ENCODE measurements around the gene SCARF2.

SCARF2 gene

DNA sequence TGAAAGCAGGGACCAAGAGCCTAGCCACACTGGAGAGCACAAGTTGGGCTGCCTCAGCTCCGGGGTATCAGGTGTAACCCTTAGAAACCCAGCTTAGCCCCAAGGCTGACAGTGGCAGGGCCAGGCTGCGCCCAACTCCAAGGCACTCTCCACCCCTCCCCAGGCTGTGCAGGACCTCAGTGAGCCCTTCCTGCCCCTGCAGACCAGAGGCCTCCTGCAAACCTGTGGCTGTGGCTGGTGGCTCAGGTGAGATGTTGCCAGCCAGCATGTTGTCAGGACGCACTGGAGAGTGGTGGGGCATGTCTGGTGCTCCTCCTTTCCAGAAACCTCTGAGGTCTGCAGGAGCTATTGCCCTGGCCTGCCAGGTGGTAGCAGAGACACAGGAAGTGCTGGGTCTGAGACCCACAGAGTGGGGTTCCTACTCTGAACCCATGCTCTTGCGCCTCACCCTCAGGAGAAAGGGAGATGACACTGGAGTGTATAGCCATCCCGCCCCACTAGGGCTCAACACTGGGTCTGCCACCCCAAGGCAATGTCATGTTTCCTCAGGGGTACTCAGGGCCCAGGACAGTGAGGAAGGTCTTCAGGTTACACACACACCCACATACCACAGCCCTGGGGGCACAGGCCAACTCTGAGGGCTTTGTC, 2.4 kb upstream of the SCARF2 start:
- H3K4me3 ChIP-seq (ENCODE audit: low read length in 2 of 2) = no peak overlapping the region
- peaks cover 3 to 11% of the 10 kb centered on the region in 2 donors for H3K4me1 ChIP-seq (ENCODE audit: control insufficient read depth in 2 of 2, insufficient read depth in 2 of 2, low read length in 2 of 2)
- peaks cover 25 to 26% of the 10 kb centered on the region in 2 donors for H3K27me3 ChIP-seq (ENCODE audit: control insufficient read depth in 2 of 2, insufficient read depth in 2 of 2, low read length in 2 of 2)
- no peaks in the 10 kb centered on the region for H3K36me3 ChIP-seq (ENCODE audit: control insufficient read depth in 2 of 2, insufficient read depth in 2 of 2, low read length in 2 of 2)
- H3K9me3 ChIP-seq (ENCODE audit: control insufficient read depth in 2 of 2, low read length in 2 of 2) = no peaks in the 10 kb centered on the region
- no peak overlapping the region for H3K27ac ChIP-seq (ENCODE audit: low read depth in 2 of 2, low read length in 2 of 2)
- H3K9ac ChIP-seq (ENCODE audit: low read depth in 1 of 2, low read length in 2 of 2) = no peak overlapping the region

DNA sequence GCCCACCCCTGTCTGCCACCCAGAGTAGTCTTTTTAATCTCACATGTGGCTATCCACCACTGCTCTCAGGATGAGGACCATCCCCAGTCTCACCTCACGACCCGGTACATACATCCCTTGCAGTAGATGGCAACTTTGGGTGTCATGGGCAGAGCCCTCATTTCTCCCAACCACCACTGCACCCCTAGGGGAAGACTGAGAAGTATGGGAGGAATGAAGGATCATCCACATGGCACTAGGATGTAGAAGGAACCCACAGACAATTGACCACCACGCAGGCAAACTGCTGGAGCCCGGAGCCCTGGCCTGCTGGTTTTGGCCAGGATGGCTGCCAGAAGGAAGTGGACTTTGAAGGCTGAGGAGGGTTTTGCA, 1.9 kb upstream of the SCARF2 start:
- H3K27me3 ChIP-seq (ENCODE audit: control insufficient read depth in 2 of 2, insufficient read depth in 2 of 2, low read length in 2 of 2) = peaks cover 27 to 31% of the 10 kb centered on the region in 2 donors
- peaks cover 3 to 11% of the 10 kb centered on the region in 2 donors for H3K4me1 ChIP-seq (ENCODE audit: control insufficient read depth in 2 of 2, insufficient read depth in 2 of 2, low read length in 2 of 2)
- H3K4me3 ChIP-seq (ENCODE audit: low read length in 2 of 2) = no peak overlapping the region
- H3K9me3 ChIP-seq (ENCODE audit: control insufficient read depth in 2 of 2, low read length in 2 of 2) = no peaks in the 10 kb centered on the region
- no peaks in the 10 kb centered on the region for H3K36me3 ChIP-seq (ENCODE audit: control insufficient read depth in 2 of 2, insufficient read depth in 2 of 2, low read length in 2 of 2)
- no peak overlapping the region for H3K9ac ChIP-seq (ENCODE audit: low read depth in 1 of 2, low read length in 2 of 2)
- H3K27ac ChIP-seq (ENCODE audit: low read depth in 2 of 2, low read length in 2 of 2) = no peak overlapping the region

DNA sequence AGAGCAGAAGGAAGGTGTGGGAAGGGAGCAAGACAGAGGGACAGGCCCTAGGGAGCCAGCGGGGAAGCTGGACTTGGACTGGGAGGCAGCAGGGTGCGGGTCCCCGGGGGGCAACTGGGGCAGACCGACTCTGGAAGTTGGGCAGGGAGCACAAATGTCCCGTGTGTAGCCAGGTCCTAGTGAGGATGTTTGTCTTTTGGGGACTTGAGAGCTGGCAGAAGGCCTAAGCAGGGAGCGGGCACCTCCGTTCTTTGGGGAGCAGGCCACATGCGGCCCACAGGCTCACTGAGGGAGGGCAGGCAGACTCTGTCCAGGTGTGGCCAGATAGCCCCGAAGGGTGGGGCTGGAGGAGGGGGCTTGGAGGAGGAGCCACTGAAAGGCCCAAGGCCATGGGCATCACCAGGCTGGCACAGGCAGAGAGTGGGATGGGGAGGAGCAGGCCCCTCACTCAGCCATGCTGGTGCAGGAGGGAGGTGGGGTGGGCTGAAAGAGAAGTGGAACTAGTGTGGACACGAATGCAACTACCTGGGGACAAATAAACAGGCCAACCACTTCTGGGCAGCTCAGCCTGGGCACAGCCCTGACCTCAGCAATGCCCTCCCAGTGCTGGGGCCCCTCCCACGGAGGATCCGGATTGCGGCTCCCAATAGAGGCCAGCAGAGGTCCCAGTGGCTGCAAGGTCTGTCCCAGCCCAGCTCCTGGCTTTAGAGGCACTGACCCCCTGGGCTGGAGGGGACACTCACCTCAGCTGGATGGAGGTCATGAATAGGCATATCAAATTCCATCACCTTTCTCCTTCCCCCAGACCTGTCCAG, 1.3 kb upstream of the SCARF2 start:
- Histone ChIP-seq H3K9me3 (ENCODE audit: control insufficient read depth in 2 of 2, low read length in 2 of 2) (no peaks in the 10 kb centered on the region), H3K27me3 (ENCODE audit: control insufficient read depth in 2 of 2, insufficient read depth in 2 of 2, low read length in 2 of 2) (peaks cover 27 to 36% of the 10 kb centered on the region in 2 donors), H3K4me1 (ENCODE audit: control insufficient read depth in 2 of 2, insufficient read depth in 2 of 2, low read length in 2 of 2) (peaks cover 3 to 11% of the 10 kb centered on the region in 2 donors), H3K36me3 (ENCODE audit: control insufficient read depth in 2 of 2, insufficient read depth in 2 of 2, low read length in 2 of 2) (no peaks in the 10 kb centered on the region), H3K4me3 (ENCODE audit: low read length in 2 of 2) (peak overlapping the region in 1 of 2 donors; percentile 50), H3K9ac (ENCODE audit: low read depth in 1 of 2, low read length in 2 of 2) (peak overlapping the region in 1 of 2 donors; percentile 64), H3K27ac (ENCODE audit: low read depth in 2 of 2, low read length in 2 of 2) (no peak overlapping the region)

DNA sequence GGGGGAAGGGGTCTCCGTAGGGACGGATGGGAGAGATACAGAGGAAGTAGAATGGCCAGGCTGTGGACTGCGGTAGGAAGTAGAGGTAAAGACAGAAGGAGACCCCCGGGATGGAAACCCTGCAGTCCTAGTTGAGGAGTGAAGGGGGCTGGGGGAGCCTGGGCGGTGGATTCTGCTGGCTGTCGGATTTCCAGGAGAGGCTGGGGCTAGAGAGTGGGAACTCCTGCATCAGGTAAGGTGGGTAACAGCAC, 727 bp upstream of the SCARF2 start:
- Histone ChIP-seq H3K27me3 (ENCODE audit: control insufficient read depth in 2 of 2, insufficient read depth in 2 of 2, low read length in 2 of 2) (peaks cover 30 to 36% of the 10 kb centered on the region in 2 donors), H3K36me3 (ENCODE audit: control insufficient read depth in 2 of 2, insufficient read depth in 2 of 2, low read length in 2 of 2) (no peaks in the 10 kb centered on the region), H3K27ac (ENCODE audit: low read depth in 2 of 2, low read length in 2 of 2) (peak overlapping the region; percentile 34 to 67), H3K9me3 (ENCODE audit: control insufficient read depth in 2 of 2, low read length in 2 of 2) (no peaks in the 10 kb centered on the region), H3K4me1 (ENCODE audit: control insufficient read depth in 2 of 2, insufficient read depth in 2 of 2, low read length in 2 of 2) (peaks cover 3 to 11% of the 10 kb centered on the region in 2 donors), H3K9ac (ENCODE audit: low read depth in 1 of 2, low read length in 2 of 2) (peak overlapping the region; percentile 38 to 64), H3K4me3 (ENCODE audit: low read length in 2 of 2) (peak overlapping the region in 1 of 2 donors; percentile 50)

DNA sequence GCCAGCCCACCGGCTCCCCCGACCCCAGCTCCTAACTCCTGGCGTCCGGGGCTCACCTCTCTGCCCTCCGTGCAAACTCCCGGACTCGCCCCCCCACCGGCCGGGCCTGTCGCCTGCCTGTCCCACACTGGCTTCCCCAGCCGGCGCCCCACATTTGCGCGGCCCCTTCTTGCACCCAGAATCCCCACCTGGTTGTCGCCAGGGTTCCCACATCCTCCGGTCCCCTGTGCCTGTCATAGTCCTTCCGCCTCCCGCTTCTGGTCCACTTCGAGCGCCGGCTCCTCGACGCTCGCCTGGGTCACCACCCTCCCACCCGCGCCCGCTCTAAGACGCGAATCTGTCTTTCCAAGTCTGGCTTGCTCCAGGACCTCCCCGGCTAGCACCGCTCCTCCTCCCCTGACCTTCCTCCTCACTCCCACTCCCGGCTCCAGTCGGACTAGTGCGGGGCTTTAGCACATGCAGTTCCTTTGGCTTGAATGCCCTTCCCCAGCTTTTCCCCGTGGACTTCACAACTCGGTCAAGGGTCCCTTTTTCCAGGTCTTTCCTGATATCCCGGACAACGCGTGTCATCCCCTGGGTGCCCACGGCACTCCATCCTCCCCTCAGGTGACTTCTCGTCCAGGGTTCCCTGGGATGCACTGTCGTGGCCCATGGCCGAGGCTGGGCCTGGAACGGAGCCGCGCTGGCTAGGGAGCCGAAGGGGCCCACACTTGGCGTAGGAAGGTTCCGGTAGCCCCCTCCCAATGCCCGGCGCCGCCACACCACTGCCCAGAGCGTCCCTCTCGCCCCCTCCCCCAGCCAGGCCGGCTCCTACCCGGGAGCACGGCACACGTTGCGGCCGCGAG, 635 bp downstream of the SCARF2 start:
- H3K4me3 ChIP-seq (ENCODE audit: low read length in 2 of 2) = peak overlapping the region; percentile 59 to 71
- peaks cover 3 to 11% of the 10 kb centered on the region in 2 donors for H3K4me1 ChIP-seq (ENCODE audit: control insufficient read depth in 2 of 2, insufficient read depth in 2 of 2, low read length in 2 of 2)
- H3K27ac ChIP-seq (ENCODE audit: low read depth in 2 of 2, low read length in 2 of 2) = peak overlapping the region; percentile 26 to 52
- no peaks in the 10 kb centered on the region for H3K36me3 ChIP-seq (ENCODE audit: control insufficient read depth in 2 of 2, insufficient read depth in 2 of 2, low read length in 2 of 2)
- no peaks in the 10 kb centered on the region for H3K9me3 ChIP-seq (ENCODE audit: control insufficient read depth in 2 of 2, low read length in 2 of 2)
- peak overlapping the region; percentile 32 to 41 for H3K9ac ChIP-seq (ENCODE audit: low read depth in 1 of 2, low read length in 2 of 2)
- peaks cover 38 to 46% of the 10 kb centered on the region in 2 donors for H3K27me3 ChIP-seq (ENCODE audit: control insufficient read depth in 2 of 2, insufficient read depth in 2 of 2, low read length in 2 of 2)

DNA sequence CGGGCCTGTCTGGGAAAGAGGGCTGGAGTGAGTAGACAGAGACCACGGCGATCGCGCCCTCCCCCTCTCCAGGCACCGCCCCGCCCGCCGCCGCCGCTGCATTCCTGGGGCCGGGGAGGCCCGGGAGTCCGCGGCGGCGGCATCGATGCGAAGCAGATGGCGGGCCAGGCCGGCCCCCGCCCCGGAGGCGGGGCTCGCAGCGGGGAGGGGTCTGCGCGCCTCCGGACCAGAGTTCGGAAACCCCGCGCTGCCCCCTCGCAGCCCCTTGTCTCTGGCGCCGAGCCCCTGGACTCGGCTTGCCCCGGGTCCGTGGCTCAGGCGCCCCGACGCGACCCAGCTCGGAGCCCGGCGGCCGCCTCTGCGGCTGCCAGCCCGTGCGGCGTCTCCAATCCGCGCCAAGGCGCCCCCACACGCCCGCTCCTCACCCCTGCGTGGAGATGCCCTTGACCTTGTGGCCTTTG, 1.3 kb downstream of the SCARF2 start:
- Histone ChIP-seq H3K27ac (ENCODE audit: low read depth in 2 of 2, low read length in 2 of 2) (no peak overlapping the region), H3K36me3 (ENCODE audit: control insufficient read depth in 2 of 2, insufficient read depth in 2 of 2, low read length in 2 of 2) (no peaks in the 10 kb centered on the region), H3K27me3 (ENCODE audit: control insufficient read depth in 2 of 2, insufficient read depth in 2 of 2, low read length in 2 of 2) (peaks cover 40 to 50% of the 10 kb centered on the region in 2 donors), H3K9ac (ENCODE audit: low read depth in 1 of 2, low read length in 2 of 2) (peak overlapping the region in 1 of 2 donors; percentile 41), H3K4me1 (ENCODE audit: control insufficient read depth in 2 of 2, insufficient read depth in 2 of 2, low read length in 2 of 2) (peaks cover 3 to 12% of the 10 kb centered on the region in 2 donors), H3K9me3 (ENCODE audit: control insufficient read depth in 2 of 2, low read length in 2 of 2) (no peaks in the 10 kb centered on the region), H3K4me3 (ENCODE audit: low read length in 2 of 2) (peak overlapping the region; percentile 59 to 71)

DNA sequence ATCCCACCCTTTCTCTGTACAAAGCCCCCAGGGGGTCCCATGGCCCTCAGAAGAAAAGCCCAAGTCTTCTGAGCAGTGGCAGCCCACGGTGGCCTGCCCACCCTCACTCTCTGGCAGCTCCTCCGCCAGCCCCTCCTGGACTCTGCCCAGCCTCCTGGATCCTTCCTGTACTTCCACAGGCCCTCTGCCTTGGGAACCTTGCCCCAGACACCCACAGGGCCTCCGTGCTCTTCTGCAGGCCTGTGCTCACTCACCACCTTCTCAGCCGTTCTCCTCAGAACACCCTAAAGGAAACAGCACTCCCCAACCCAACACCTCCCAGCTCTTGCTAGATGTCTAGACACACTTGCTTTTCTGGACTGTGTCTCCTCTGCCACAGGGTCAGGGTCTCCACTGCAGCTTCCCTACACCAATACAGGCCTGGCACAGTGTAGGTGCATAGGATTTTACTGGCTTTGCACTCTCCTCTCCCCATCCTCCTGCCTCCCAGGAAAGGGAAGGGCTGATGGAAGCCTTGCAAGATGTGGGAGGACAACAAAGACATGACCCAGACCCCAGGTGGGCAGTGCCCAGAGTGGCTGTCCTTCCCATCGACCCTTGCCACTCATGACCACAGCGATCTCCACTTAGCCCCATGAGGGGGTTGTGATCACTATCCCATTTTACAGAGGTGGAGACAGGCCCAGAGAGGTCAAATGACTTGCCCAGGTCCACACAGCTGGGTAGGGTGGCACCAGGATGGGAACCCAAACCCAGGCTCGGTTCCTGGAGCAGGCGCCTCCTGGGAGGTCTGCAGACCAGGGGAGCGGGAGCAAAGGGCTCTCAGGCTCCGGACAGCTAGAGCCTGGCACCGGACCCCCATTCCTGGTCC, 2.0 kb downstream of the SCARF2 start:
- peak overlapping the region in 1 of 2 donors; percentile 2 for H3K9ac ChIP-seq (ENCODE audit: low read depth in 1 of 2, low read length in 2 of 2)
- no peaks in the 10 kb centered on the region for H3K36me3 ChIP-seq (ENCODE audit: control insufficient read depth in 2 of 2, insufficient read depth in 2 of 2, low read length in 2 of 2)
- H3K27me3 ChIP-seq (ENCODE audit: control insufficient read depth in 2 of 2, insufficient read depth in 2 of 2, low read length in 2 of 2) = peaks cover 42 to 51% of the 10 kb centered on the region in 2 donors
- H3K9me3 ChIP-seq (ENCODE audit: control insufficient read depth in 2 of 2, low read length in 2 of 2) = no peaks in the 10 kb centered on the region
- peaks cover 10 to 19% of the 10 kb centered on the region in 2 donors for H3K4me1 ChIP-seq (ENCODE audit: control insufficient read depth in 2 of 2, insufficient read depth in 2 of 2, low read length in 2 of 2)
- H3K27ac ChIP-seq (ENCODE audit: low read depth in 2 of 2, low read length in 2 of 2) = no peak overlapping the region
- peak overlapping the region in 1 of 2 donors; percentile 48 for H3K4me3 ChIP-seq (ENCODE audit: low read length in 2 of 2)

DNA sequence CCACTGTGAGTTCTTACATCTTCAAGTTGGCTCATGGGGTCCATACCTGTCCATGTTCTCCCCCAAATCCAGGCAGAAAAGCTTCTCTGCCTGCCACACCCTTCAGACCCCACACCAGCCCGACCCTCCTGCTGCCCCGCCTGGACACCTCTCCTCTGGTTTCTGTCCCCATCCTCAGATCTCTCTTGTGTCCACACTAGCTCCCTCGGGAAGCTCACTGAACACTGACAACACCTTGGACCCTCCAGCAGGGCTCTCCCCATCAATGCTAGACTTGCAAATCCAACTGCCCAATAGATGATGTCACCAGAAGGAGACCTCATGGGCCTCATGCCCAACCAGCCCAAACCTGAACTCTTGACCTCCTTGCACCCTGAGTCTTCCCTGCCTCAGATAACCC, 2.9 kb downstream of the SCARF2 start:
- H3K9me3 ChIP-seq (ENCODE audit: control insufficient read depth in 2 of 2, low read length in 2 of 2) = no peaks in the 10 kb centered on the region
- no peak overlapping the region for H3K27ac ChIP-seq (ENCODE audit: low read depth in 2 of 2, low read length in 2 of 2)
- H3K27me3 ChIP-seq (ENCODE audit: control insufficient read depth in 2 of 2, insufficient read depth in 2 of 2, low read length in 2 of 2) = peaks cover 51 to 60% of the 10 kb centered on the region in 2 donors
- peaks cover 19 to 27% of the 10 kb centered on the region in 2 donors for H3K4me1 ChIP-seq (ENCODE audit: control insufficient read depth in 2 of 2, insufficient read depth in 2 of 2, low read length in 2 of 2)
- no peaks in the 10 kb centered on the region for H3K36me3 ChIP-seq (ENCODE audit: control insufficient read depth in 2 of 2, insufficient read depth in 2 of 2, low read length in 2 of 2)
- no peak overlapping the region for H3K9ac ChIP-seq (ENCODE audit: low read depth in 1 of 2, low read length in 2 of 2)
- no peak overlapping the region for H3K4me3 ChIP-seq (ENCODE audit: low read length in 2 of 2)

DNA sequence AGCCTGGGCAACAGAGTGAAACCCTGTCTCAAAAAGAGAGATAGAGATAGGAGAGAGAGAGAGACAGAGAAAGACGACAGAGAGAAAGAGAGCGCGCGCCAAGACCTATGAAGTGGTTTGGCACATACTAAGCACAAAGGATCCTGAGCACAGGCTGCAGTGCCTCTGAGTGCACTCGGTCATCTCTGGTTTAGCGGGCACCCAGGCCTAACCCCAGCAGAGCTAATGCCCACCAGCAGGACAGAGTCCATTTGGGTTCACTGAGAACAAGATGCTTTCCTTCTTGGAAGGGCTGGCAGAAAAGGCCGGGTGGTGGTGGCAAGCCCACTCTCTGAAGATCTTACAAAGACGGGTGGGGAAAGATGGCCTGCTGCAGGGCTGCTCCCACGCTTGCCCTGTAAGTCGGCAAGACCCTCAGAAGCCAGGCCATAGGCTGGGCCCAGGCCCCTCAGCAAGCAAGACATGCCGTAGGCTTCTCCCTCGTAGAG, 3.3 kb downstream of the SCARF2 start:
- Histone ChIP-seq H3K27me3 (ENCODE audit: control insufficient read depth in 2 of 2, insufficient read depth in 2 of 2, low read length in 2 of 2) (peaks cover 51 to 64% of the 10 kb centered on the region in 2 donors), H3K27ac (ENCODE audit: low read depth in 2 of 2, low read length in 2 of 2) (no peak overlapping the region), H3K9me3 (ENCODE audit: control insufficient read depth in 2 of 2, low read length in 2 of 2) (no peaks in the 10 kb centered on the region), H3K4me3 (ENCODE audit: low read length in 2 of 2) (no peak overlapping the region), H3K4me1 (ENCODE audit: control insufficient read depth in 2 of 2, insufficient read depth in 2 of 2, low read length in 2 of 2) (peaks cover 23 to 27% of the 10 kb centered on the region in 2 donors), H3K36me3 (ENCODE audit: control insufficient read depth in 2 of 2, insufficient read depth in 2 of 2, low read length in 2 of 2) (no peaks in the 10 kb centered on the region), H3K9ac (ENCODE audit: low read depth in 1 of 2, low read length in 2 of 2) (no peak overlapping the region)

Data from mucosa of rectum (tissue), 2 donors.